SKM-1 (cell line): Measurements from ENCODE around the gene REPIN1.
A peak's percentile ranks its signal among the peaks of the same experiment; 100 is the strongest.
"Not testable (repeated sequence)": the region's sequence is repeated elsewhere in the genome, so short reads cannot be mapped to it uniquely, and the experiment has no call there.

Experiments
- DNase-seq: peaks from one replicate; lab custom pipeline; 2025; ENCODE audit not compliant: unreplicated experiment; lab: John Stamatoyannopoulos, UW

Gene REPIN1

DNA sequence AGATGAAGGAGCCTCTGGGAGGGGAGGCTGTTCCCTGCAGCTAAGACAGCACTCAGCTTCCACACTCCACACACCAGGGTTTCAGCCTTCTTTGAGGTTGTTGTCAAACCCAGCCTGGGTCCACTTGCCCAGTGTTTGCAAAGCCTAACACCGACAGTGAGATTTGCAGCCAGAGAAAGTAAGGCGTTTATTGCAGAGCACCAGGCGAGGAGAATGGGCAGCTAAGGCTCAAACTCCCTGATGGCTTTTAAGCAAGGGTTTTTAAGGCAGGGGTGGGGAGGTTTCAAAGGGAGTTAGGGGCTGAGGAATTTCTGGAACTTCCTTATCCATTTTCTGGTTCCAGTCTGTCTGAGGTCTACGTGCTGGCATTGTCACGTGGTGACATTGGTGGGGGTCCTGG is 5.8 kb downstream of the REPIN1 start:
- no peak for DNase-seq

DNA sequence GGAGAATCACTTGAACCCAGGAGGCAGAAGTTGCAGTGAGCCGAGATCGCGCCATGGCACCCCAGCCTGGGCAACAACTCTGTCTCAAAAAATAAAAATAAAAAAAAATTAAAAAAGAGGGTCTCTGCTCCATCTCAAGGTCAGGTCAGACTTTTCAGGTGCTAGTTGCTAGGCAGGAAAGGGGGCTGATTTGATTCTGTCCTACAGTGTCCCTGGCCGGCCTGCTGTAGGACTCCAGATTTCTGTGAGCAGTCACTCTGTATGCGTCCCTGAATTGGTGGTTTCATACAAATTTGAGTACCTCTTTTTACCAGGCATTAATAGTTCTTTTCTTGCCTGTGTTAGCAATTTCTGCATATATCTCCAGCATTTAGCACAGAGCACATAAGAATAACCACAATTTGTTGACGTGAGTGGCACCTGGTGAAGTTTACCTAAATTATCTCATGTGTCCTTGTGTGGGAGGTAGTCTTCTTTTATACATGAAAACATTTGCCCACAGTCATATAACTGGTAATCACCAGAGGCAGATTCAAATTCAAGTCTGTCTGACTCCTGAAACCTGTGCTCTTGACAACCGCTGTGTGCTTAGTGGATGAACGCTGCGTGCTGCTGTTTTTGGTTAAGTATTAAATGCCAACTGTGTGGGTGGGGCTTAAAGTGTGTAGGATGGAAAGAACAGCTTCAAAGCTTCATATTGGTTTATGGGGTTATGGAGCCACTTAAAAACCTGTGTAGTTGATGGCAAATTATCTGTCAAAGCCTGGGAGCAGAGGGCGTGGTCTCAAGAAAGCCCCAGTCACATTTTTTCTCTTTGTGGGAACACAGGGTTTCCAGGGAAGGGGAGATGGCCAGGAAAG is 7.3 kb downstream of the REPIN1 start:
- no peak for DNase-seq

DNA sequence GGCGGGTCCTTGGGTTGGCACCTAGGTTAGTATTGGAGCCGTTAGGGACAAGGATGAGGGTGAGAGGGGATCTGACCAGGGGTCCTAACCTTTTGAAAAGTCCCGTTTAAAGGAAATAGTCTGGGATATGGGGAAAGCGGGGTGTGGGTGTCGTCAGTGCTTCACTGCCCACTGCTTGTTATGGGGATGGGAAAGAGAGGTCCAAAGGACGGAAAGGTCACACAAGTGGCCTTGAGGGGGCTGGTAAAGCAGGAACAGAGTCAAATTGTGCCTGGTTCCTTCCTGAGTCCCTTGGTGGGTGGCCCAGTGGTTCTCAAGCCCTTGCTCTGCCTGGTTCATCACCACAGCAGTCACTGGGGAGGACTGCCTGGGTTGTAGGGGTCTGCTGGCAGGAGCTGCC is 7.9 kb downstream of the REPIN1 start:
- no peak for DNase-seq

DNA sequence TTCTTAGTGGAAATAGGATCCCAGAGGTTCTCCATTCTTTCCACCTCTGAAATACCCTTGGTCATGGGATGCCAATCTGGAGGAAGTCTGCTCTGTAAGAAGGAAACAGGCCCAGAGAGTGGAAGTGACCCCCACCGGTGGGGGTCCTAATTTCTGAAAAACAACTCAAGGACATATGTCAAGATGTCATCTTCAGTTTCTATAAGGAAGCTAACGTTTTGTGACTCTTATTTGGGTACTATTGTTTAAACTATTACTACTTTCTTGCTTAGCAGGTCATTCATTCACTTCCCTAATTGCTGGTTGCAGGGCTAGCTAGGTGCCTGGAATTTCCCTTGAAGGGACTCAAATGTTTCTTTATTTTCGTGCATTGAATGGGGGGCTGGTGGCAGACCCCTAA is 8.6 kb downstream of the REPIN1 start:
- DNase-seq: no peak

DNA sequence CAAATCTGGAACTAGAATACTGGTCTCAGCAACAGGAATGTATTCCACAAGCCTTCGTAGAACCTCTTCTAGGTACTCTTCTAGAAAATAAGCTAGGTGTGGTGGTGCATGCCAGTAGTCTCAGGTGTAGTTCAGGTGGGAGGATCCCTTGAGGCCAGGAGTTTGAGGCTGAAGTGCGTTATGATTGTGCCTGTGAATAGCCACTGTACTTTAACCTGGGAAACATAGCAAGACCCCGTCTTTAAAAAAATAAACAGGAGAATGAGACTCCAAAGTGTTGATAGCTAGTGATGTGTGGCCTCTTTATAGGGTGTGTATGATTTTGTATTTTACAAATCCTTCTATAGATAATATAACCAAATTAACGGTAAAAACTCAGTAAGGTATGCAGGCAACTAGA is 9.0 kb downstream of the REPIN1 start:
- no peak for DNase-seq

DNA sequence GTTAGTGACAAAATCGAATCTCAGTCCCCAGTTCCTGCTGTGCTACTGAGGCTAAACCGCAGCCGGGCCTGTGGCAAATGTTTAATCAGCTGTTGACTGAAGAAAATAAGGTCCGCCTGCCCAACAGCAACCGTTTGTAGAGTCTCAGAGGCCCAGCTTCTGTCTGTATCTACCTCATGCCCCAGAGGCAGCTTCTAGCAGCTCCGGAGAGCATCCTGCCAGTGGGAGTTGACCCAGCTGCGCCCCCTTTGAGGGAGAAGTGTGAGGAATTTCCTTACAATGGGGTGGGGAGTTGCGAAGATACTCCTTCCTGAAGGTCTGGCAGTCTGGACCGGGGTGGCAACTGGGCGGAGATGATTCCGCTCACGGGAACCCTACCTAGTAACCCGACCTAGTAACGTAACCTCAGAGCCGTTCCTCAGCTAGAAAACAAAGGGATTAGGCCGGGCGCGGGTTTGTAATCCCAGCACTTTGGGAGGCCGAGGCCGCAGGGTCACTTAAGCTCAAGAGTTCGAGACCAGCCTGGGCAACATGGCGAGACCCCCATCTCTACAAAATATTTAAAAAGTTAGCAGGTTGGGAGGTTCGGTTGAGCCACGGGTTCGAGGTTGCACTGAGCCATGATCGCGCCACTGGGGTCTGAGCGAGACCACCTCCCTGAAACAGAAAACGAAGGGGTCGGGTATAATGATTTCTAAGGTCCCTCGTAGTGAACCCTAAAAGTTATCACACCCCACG is 9.7 kb downstream of the REPIN1 start:
- DNase-seq: no peak

DNA sequence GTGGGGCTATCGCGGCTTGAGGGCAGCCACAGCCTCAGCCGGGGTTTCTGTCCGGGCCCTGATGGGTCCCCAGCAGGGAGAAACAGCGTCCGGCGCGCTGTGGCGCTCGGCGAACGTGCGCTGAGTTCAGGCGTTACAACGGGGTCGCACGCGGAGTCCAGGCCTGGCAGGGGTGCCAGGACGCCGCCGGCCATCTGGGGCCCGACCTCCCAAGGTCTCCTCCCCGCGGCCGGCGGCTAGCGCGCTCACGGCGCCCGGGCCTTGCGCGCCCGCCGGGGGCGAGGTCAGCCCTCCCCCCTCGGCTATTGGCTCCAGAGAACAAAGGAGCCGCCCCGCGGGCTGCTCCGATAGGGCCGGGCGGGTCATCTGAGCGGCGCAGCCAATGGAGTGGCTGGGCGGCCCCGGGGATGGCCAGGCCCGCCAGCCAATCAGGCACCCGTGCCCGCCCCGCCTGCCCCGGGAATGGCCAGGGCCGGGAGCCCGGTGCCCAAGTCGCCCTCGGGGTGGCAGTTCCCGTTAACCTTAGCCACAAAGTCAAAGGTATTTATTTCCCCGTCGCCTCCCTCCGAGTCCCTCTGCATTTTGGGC is 10.3 kb downstream of the REPIN1 start, which contains the start of gene ZNF775:
Gene ZNF775, plus strand, starts transcription at position 478 of the 588 bp plus-strand sequence. CDS start 9,141 bp downstream, outside the sequence.
- DNase-seq: peak; percentile 24

DNA sequence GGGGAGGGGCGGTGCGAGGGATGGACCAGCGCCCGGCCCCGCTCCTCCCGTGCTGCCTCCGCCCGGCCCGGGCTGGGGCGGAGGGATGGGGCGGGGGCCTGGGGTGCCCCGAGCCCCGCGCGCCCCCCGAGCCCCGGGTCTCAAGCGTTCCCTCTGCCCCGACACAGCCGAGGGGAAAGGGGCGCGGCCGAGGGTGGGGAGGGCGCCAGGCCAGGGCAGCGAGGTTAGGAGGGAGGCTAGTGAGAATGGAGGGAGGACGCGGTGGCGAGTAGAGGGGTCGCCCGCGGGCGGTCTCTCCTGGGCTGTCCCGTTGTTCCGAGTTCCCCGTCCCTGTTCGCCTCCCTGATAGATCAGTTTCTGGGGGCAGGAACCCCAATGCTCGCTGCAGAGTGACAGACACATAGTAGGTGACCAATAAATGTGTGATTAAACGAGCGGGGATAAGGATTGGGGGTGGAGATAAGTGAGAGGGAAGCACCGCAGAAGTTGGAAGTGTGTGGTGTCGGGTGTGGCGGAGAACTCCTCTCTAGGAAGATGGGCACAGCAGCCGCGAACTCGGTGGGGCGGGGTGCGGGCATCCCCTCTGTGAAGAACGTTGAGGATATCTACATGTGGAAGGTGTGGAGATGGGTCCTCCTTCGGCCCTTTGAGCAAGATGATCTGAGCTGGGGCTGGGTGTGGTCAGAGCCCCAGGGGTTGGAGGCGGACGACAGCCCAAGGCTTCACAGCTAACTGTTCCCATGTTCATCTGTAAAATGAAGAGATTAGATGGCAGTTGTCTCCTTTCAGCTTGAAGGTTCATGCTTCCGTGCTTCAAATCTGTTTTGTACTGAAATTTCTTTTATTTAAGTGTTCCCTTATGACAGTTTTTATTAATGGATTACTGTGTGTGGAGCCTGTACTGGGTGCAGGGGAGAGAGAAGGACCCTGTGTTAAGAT is 11.1 kb downstream of the REPIN1 start:
- no peak for DNase-seq

DNA sequence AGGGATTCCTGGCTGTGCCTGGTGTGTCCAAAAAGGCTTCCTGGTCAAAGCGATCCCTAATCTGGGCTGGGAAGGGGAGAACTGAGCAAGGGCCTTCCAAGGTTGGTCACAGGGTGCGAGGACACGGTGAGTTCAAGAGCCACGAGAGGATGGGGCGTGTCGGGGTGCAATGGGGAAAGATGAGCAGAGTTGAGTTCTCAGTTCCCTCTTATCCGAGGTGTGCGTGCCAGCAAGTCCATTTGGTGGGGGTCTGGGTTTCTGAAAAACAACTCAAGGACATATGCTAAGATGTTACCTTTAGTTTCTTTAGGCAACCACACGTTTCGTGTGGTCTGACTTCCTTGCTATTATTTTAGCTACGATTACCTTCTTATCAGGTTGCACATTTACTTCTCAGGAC is 11.8 kb downstream of the REPIN1 start:
- no peak for DNase-seq

DNA sequence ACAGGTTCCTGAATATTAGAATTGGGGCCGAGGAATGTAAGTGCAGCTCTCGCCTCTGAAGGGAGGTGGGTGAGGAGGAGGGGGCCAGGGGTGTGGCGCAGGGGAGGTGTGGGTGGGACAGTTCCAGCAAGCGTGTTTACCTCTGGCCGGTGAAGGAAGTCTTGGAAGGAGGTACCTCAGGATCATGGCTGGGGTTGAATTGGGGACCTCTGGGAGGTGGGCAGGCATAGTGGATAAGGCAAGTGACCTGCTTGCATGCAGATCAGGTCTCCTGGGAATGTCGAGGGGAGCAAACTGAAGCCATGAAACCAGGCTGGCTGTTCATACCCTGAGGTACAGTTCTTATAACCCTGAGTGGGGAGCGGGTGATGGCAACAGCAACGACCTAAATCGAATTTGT is 12.5 kb downstream of the REPIN1 start:
- no peak for DNase-seq

DNA sequence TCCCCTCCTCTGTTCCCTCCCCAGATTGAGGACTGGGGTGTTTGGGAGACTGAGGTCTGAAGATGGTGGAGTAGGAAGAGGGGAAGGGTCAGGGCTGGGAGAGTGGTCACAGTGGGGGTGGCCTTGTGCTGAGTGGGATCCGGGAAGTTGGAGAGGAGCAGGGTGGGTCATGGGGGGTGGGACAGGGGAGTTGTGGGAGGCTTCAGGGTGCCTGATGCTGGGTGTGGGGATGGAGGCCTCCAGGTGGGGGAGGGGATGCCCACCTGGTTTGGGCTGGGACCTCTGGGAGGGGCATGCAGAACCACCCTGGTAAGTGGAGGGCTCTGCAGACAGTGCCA is 13.1 kb downstream of the REPIN1 start:
- no peak for DNase-seq

DNA sequence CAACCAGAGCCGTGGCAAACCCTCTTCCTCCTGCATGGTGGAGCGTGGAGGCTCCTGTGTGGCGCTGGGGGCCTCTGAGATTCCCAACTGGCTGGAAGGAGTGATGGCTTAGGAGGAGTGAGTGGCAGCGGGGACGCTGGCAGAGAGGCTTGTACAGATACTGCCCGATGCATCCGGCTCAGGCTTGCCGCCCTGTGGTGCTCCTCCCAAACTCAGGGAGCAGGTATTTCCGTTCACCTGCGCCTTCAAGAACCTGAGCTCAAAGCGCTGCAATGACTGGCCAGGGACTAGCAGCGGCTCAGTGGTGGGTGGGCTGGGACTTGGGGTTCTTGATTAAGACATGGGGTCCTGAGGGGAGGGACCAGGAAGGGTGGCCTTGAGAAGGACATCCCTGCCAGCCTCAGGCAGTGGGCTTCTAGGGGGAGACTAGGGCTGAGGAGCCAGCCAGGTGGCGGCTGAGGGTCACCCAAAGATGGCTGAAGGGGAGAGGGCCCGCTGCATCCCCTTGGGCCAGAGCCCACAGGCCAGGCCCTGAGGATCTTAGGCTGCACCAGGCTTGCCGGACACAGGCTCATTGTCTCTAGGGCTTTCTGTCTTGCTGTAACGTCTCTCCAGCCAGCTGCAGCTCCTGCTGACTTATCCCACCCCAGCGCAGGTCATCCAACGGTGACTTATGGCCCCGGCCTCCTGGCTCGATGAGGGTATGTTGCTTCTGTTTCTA is 13.7 kb downstream of the REPIN1 start:
- DNase-seq: no peak

DNA sequence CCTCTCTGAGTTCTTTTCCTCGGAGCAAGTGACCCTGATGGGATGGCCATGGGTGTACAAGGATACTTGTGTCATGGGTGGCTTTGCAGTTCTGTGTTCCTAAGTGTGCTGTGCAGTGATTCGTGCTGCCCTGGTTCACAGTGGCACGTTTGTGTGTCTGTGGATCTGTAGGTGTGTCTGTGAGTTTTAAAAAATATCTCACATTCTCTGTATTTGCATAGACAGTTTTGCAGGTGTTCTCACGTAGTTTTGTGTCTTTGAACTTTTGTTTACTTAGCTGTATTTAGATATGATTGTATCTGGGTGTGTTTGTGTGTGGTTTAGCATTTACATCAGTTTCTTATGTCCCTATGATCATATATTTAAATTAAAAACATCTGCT is 14.2 kb downstream of the REPIN1 start:
- DNase-seq: no peak

DNA sequence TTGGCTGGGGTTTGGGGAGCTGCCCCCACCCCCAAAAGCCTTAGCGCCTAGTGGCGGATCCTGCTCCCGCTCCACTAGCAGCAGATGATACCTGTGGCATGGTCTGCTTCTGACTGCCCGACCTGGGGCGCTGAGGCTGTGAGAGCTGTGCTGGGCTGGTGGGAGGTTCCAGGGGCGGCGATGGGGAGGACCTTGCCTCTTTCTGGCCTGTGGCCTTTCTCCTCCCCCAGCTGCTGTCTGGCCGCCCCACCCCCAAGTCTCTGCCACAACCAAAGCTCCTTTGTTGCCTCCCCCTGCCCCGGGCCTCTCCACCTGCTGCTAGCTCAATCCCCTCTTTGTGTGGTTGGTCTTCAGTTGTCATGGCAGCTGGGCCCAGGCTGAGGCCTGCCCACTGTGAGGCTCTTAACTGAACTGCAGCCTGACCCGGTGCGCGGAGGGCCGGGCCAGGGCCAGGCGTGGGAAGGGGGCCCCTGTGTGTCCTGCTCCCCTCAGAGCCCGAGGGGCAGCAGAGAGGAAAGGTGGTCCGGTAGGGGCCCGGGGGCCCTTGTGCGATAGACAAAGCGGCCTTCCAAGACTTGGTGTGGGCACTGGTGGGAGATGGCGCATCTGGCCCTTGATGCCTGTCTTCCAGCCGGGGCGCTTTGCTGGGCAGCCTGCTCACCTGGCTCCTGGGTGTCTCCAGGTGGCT is 15.2 kb downstream of the REPIN1 start:
- DNase-seq: no peak

DNA sequence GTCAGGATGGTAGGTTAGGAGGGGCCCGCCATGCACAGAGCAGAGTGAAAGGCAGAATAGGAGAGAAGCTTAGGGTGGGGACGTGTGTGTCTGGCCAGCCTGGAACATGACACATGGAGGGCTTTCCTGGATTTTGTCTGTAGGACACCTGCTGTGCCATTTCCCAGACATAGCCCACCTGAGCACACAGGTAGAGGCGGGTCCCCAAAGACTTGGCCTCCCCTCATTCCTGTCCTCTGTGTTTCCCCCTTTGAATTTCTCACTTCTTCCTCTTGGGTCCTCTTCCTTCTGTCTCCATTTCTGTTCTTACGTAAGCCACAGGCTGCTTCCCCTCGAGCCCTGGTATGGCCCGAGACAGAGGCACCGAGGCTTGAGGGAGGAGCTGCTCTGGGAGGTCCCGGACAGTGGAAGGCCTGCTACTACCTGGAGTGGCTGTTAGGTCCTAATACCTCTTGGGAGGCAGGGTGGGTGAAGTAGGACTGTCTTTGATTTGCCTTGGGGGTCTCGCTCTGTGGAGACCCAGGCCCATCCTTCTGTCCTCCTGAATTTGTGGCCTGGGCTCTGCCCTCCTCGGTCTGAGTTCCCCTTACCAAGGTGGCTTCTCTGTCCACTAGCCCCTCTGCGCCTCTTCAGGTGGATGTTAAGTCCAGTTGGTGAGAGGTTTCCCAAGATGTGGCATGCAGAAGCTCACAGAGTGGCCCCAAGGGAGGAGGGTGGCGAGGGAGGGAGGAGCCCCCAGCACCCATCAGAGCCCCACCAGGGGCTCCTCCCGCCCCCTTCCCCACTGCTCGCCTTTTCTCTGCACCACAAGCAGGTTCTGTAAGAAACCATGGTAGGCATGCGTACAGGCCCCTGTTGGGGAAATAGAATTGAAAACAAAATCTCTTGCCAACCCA is 16.0 kb downstream of the REPIN1 start:
- peak; percentile 41 for DNase-seq

DNA sequence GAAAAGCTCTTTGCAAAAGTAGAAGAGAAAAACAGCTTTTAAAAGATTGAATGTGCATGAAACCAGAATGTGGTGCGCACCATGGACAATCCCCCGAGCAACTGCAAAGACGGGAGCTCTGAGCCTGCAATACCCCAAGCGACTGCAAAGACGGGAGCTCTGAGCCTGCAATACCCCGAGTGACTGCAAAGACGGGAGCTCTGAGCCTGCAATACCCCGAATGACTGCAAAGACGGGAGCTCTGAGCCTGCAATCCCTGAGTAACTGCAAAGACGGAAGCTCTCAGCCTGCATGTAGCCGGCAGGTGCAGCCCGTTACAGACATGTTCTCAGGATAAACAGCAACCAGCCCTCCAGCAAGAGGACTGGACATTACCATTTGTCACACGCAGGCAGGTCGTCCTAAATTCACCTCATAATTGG is 16.7 kb downstream of the REPIN1 start:
- no peak for DNase-seq

DNA sequence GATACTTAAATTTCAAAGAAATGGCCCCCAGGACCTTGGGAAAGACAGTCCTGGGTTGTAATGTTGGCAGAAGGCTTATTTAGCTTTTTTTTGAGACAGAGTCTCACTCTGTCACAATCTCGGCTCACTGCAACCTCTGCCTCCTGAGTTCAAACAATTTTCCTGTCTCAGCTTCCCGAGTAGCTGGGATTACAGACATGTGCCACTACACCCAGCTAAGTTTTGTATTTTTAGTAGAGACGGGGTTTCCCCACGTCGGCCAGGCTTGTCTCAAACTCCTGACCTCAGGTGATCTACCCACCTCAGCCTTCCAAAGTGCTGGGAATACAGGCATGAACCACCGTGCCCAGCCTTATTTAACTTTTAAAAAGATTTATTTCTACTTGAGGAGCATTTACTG is 17.3 kb downstream of the REPIN1 start:
- not testable (repeated sequence) for DNase-seq

DNA sequence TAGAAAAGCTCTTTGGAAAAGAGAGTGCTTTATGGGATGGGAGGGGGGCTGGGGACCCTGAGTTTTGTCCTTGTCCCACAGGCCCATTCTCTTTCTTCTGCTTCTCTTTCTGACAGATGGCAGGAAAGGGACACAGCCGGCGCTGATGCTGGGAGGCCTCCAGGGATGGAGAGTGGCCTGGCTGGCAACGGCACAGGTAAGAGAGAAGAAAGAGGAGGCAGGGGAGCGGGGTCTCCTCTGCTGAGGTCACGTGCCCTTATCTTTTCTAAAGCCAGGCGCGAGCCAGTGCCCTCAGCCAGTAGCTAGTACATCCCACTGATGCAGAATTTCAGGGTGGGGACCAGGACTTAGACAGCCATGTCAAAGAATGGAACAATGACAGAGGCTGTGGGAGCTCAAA is 19.7 kb downstream of the REPIN1 start:
- DNase-seq: no peak
